HG02798 (cell line): ENCODE measurements around the gene PSMD8.
"Not testable (repeated sequence)": the region's sequence is repeated elsewhere in the genome, so short reads cannot be mapped to it uniquely, and the experiment has no call there.

ENCODE experiments used
- ATAC-seq: cut with Tn5 transposase; IDR thresholded peaks from one replicate; pipeline ENCODE4 v1.9.1; 2021; ENCODE audit warnings: mild to moderate bottlenecking; ENCODE audit not compliant: unreplicated experiment, poor library complexity

PSMD8 gene

GRCh38 chr19:38360839-38361631 is 13.3 kb upstream of the PSMD8 start:
- ATAC-seq: no peak

DNA sequence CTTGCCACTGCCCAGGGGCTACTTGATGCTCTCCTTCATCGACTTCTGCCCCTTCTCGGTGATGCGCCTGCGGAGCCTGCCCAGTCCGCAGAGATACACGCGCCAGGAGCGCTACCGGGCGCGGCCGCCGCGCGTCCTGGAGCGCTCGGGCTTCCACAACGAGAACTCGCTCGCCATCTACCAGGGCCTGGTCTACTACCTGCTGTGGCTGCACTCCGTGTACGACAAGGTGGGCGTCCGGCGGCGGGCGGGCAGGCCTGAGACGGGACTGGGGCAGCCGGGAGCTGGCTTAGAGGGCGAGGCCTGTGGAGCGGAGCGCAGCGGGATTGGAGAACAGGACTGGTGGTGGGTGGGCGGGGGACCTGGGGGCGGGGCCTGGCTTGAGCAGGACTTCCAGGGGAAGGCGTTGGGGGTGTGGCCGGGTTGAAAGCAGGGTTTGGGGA is 12.7 kb upstream of the PSMD8 start:
- ATAC-seq: no peak

- peak; percentile 27 for ATAC-seq
These were observed 12.1 kb upstream of the PSMD8 start for GRCh38 chr19:38362076-38362945.

DNA sequence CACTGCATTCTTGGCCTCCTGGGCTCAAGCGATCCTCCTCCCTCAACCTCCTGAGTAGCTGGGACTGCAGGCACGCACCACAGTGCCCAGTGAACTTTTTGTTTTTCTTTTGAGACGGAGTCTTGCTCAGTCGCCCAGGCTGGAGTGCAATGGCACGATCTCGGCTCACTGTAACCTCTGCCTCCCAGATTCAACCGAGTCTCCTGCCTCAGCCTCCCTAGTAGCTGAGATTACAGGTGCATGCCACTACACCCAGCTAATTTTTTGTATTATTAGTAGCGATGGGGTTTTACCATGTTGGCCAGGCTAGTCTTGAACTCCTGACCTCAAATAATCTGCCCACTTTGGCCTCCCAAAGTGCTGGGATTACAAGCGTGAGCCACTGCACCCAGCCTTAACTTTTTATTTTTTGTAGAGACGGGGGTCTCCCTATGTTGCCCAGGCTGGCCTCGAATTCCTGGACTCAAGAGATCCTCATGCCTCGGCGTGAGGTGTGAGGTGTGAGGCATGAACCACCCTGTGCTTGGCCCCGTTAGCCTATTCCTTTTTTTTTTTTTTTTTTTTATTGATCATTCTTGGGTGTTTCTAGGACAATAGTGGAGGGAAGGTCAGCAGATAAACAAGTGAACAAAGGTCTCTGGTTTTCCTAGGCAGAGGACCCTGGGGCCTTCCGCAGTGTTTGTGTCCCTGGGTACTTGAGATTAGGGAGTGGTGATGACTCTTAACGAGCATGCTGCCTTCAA is 11.3 kb upstream of the PSMD8 start:
- ATAC-seq: not testable (repeated sequence)

DNA sequence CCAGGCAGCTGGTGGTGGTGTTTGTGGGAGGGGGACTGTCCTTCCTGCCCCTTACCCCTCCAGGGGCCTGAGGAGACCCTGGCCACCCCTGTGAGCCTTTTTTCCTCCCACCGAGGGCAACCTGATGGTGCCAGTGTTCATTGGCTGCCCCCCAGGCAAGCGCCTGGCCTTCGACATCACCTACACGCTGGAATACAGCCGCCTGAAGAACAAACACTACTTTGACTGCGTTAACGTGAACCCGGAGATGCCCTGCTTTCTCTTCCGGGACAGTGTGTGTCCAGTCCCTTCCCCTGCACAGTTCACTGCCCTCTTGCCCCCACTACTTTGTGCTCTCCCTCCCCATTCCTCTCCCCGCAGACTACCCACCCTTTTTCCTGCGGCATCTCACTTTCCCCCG is 7.3 kb upstream of the PSMD8 start:
- ATAC-seq: no peak

DNA sequence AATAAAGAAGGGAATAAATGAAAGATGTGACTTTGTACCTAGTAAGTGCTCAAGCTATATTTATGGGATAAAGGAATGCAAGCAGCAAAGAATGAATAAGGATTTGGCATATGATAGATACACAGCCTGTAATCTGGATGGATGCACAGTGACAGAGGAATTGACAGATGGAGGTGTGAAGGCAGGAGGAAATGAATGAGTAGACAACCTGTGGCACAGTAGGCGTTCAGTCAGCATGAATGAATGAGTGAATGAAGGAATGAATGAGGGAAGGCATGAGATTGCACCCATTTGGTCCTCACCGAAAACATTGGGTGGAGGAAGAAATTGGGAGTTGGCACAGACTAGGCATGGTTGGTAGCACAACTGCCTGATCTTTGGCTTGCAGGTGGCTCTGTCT is 4.8 kb upstream of the PSMD8 start:
- no peak for ATAC-seq

GRCh38 chr19:38370299-38370698 is 4.1 kb upstream of the PSMD8 start:
- ATAC-seq: no peak

- no peak for ATAC-seq
These were observed 3.3 kb upstream of the PSMD8 start for GRCh38 chr19:38371081-38371480.

DNA sequence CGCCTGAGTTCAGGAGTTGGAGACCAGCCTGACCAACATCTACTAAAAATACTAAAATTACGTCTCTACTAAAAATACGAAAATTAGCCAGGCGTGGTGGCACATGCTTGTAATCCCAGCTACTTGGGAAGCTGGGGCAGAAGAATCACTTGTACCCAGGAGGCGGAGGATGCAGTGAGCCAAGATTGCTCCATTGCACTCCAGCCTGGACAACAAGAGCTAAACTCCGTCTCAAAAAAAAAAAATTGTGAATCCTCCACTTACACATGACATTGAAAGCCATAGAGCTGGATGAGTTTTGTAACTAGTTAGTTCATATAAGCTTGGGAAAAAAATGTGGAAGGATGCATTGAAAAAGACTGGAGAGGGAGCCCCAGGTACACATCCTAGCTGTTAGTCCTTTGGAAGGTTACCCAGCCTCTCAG is 452 bp upstream of the PSMD8 start:
- ATAC-seq: no peak

- no peak for ATAC-seq
These were observed 725 bp downstream of the PSMD8 start for GRCh38 chr19:38375098-38375493.

DNA sequence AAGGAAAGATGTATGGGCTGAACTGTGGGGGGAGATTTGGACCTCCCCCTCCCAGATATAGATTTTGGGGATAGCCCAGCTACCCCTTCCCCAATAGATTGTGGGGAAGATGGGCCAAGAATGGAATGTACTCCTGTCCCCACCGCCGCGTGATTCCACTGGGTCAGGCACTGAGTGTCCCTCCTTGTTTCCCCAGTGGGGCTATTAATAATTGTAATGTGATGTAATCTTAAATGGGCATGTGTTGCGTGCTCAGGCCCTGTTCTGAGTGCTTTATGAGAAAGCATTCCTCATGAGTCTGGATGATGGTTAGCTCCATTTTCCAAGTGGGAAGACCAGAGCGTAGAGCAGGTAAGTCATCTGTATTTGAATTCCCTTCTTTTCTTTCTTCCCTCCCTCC is 1.4 kb downstream of the PSMD8 start:
- ATAC-seq: no peak

DNA sequence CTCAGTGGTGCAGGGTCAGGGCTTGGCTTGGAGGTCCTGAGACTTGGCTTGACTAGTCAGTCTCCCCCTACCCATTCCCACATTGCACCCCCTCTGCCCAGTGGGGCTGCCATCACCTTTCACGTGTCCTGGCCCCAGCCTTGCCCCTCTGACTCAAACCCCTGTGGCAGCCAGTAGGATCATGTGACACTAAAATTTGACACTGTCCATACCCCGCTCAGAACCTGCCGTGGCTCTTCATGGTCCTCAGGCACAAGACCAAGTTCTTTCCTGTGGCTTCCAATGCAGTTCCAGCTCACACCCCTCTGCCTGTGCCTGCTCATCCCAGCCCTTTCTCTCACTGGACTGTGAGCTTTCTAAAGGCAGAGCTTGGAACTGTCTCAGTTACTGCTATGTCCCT is 2.2 kb downstream of the PSMD8 start:
- no peak for ATAC-seq

GRCh38 chr19:38377052-38377451 is 2.7 kb downstream of the PSMD8 start:
- no peak for ATAC-seq

- no peak for ATAC-seq
These were observed 4.5 kb downstream of the PSMD8 start for GRCh38 chr19:38378866-38379265.

GRCh38 chr19:38381138-38381537 is 6.8 kb downstream of the PSMD8 start:
- no peak for ATAC-seq

- ATAC-seq: no peak
These were observed 8.8 kb downstream of the PSMD8 start for GRCh38 chr19:38383184-38383583.

DNA sequence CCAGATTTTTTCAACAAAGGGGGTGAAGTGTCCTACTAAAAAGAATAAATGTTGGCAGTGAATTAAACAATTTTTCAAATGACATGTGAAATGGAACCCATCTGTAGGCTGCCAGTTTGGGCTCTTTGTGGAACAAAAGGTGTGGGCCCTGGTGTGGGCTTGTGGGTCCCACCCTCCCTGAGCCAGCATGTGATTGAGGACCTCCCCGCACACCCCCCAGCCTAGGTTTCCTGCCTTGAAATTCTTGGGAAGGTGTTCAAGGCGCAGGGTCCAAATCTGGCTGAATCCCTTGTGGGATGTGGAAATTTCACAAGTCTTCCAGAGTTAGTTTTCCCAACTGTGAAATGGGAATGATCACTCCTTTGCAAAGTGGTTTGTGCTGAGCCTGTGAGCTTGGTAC is 9.4 kb downstream of the PSMD8 start:
- no peak for ATAC-seq

- ATAC-seq: no peak
These were observed 10.0 kb downstream of the PSMD8 start for GRCh38 chr19:38384209-38385027.

- ATAC-seq: no peak
These were observed 10.9 kb downstream of the PSMD8 start for GRCh38 chr19:38385057-38385803.
